Measurements from ENCODE around the gene CDKN1C.

DNA sequence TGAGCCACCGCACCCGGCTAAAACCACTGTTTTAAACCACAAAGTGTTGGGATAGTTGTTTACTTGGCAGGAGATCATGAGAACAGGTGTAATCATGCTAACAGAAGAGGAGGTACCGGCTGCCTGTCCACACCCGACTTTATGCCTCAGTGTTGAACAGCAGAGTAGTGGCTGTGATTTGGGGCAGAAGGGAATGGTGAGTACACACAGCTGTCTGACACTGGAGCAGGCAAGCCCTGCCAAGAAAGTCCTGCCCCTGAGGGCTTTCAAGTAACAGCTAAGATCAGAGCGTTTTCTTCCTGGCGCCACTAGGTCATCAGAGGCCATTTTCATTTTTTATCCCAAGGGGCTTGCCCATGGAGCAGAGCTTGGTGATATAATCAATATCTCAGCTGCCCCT, 8.1 kb downstream of the CDKN1C start:
- TF ChIP-seq, protein P1, sequence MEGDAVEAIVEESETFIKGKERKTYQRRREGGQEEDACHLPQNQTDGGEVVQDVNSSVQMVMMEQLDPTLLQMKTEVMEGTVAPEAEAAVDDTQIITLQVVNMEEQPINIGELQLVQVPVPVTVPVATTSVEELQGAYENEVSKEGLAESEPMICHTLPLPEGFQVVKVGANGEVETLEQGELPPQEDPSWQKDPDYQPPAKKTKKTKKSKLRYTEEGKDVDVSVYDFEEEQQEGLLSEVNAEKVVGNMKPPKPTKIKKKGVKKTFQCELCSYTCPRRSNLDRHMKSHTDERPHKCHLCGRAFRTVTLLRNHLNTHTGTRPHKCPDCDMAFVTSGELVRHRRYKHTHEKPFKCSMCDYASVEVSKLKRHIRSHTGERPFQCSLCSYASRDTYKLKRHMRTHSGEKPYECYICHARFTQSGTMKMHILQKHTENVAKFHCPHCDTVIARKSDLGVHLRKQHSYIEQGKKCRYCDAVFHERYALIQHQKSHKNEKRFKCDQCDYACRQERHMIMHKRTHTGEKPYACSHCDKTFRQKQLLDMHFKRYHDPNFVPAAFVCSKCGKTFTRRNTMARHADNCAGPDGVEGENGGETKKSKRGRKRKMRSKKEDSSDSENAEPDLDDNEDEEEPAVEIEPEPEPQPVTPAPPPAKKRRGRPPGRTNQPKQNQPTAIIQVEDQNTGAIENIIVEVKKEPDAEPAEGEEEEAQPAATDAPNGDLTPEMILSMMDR (IDR thresholded peaks at IDR 0.05): no peak
- TF ChIP-seq POLR2A (IDR thresholded peaks at IDR 0.05): no peak

Measured in thyroid gland (tissue), 4 donors.